K562 (cell line): ENCODE results near the gene C19orf85. TPM values are rescaled to one million over a fixed set of nuclear protein-coding genes. Genes with fewer than 3 reads are reported as not detected.
A peak's percentile ranks its signal among the peaks of the same experiment; 100 is the strongest.

Source experiments
- BRF1 ChIP-seq: IDR thresholded peaks from 3 replicates; pipeline ENCODE4 v1.6.1; 2011; ENCODE audit warnings: borderline replicate concordance, mild to moderate bottlenecking; ENCODE audit not compliant: insufficient read length; ENCODE audit errors: extremely low read depth
- CBX5 ChIP-seq: IDR thresholded peaks from 2 replicates; pipeline ENCODE4 v1.6.1; 2014; ENCODE audit warnings: low read depth, borderline replicate concordance
- CC2D1A ChIP-seq: fragments of 450-650 bp; IDR thresholded peaks from 2 replicates; pipeline ENCODE4 v1.6.1; 2017; ENCODE audit warnings: mild to moderate bottlenecking
- CCNT2 ChIP-seq: IDR thresholded peaks from 2 replicates; pipeline ENCODE4 v1.6.1; 2011; ENCODE audit warnings: borderline replicate concordance, low read depth, mild to moderate bottlenecking, moderate library complexity, mixed read lengths, low read length; ENCODE audit not compliant: insufficient read length; ENCODE audit errors: extremely low read depth
- CREB3L1 ChIP-seq: fragments of 450-650 bp; IDR thresholded peaks from 2 replicates; pipeline ENCODE4 v1.6.1; 2014; ENCODE audit warnings: low read depth, mild to moderate bottlenecking, moderate library complexity, borderline replicate concordance
- DACH1 ChIP-seq: fragments of 450-650 bp; IDR thresholded peaks from 2 replicates; pipeline ENCODE4 v1.6.1; 2018; ENCODE audit not compliant: partially characterized antibody
- ELF4 ChIP-seq: fragments of 450-650 bp; formaldehyde crosslinking; IDR thresholded peaks from 2 replicates; pipeline ENCODE4 v1.4.0; 2022; ENCODE audit warnings: missing genetic modification characterization
- ETV1 ChIP-seq: fragments of 450-650 bp; conservative IDR thresholded peaks from 2 replicates; pipeline ENCODE4 v1.6.1; 2016; ENCODE audit warnings: missing genetic modification characterization, control low read depth, low read depth, missing compliant biosample characterization
- IRF2 ChIP-seq: sonication (generic); formaldehyde crosslinking; IDR thresholded peaks from 2 replicates; pipeline ENCODE4 v1.8.1; 2022; ENCODE audit warnings: mild to moderate bottlenecking, missing genetic modification reagents
- KDM1A ChIP-seq, 2 experiments: fragments of 450-650 bp; IDR thresholded peaks; 2 replicates each; pipeline ENCODE4 v1.6.1; 2016; ENCODE audit warnings: mild to moderate bottlenecking in 2 of 2
- MNT ChIP-seq, 2 experiments: fragments of 450-650 bp; conservative IDR thresholded peaks; 2 replicates each; pipeline ENCODE4 v1.6.1; 2017; ENCODE audit warnings: mild to moderate bottlenecking in 2 of 2, moderate library complexity in 2 of 2
- NR2C1 ChIP-seq, 2 experiments: fragments of 450-650 bp; IDR thresholded peaks; 2 replicates each; pipeline ENCODE4 v1.6.1; 2017; ENCODE audit warnings: mild to moderate bottlenecking in 2 of 2, antibody characterized with exemption in 1 of 2, inconsistent platforms in 1 of 2, missing compliant biosample characterization in 1 of 2, missing genetic modification characterization in 1 of 2
- STAG1 ChIP-seq: sonication (generic); formaldehyde crosslinking; IDR thresholded peaks from 2 replicates; pipeline ENCODE4 v1.5.0; 2020; ENCODE audit warnings: missing genetic modification reagents, borderline replicate concordance
- TAF7 ChIP-seq: fragments of 450-650 bp; IDR thresholded peaks from 2 replicates; pipeline ENCODE4 v1.6.1; 2016; ENCODE audit warnings: missing genetic modification characterization, missing compliant biosample characterization
- ZBTB7A ChIP-seq: IDR thresholded peaks from 2 replicates; pipeline ENCODE4 v1.6.1; 2011; ENCODE audit warnings: low read depth, mild to moderate bottlenecking, low read length, moderate library complexity, borderline replicate concordance; ENCODE audit not compliant: control insufficient read depth
- polyA plus RNA-seq, 8 experiments: library from polyadenylated mRNA; depleted of rRNA in 4 of 8; stranded (reverse) in 5 of 8; unstranded in 3 of 8; fragments of >200 nt; fragmentation: Nextera tagmentation in 2 of 8; fragmentation: Illumina TruSeq in 1 of 8; extraction: Ambion mirVana in 2 of 8; extraction: Trizol in 1 of 8; gene quantifications; 2 replicates each; pipeline versions ENCODE4 v1.2.1 to v1.2.3, GENCODE V29; 2011 to 2014; ENCODE audit warnings: inconsistent platforms in 1 of 8, missing spikeins in 1 of 8
- total RNA-seq, 7 experiments: library from RNA; depleted of rRNA in 6 of 7; stranded (reverse); fragments of >200 nt in 6 of 7; fragmentation: Illumina TruSeq in 2 of 7; extraction: Trizol in 2 of 7; gene quantifications; 2 replicates each; pipeline versions ENCODE4 v1.2.1 to v1.2.3, GENCODE V29; 2011 to 2021; ENCODE audit warnings: low replicate concordance in 1 of 7
- TF ChIP-seq, protein P1 (sequence below): sonication (generic); formaldehyde crosslinking; IDR thresholded peaks from 2 replicates; pipeline ENCODE4 v1.8.0; 2022; ENCODE audit warnings: mild to moderate bottlenecking, missing genetic modification reagents
- TF ChIP-seq, protein P2 (sequence below), 2 experiments: fragments of 450-650 bp; IDR thresholded peaks; 2 replicates each; pipeline ENCODE4 v1.6.1; 2016

The C19orf85 gene
- total and polyA plus RNA-seq, 9 of the 15 experiments (the other 6 are each of a cell fraction or from before 2014, with no cell fraction given), result not detected

GRCh38 chr19:55503502-55504251, 39.1 kb upstream of the C19orf85 start (continued):
- peak; percentile 95 for TF ChIP-seq IRF2 (CRISPR knock-in tag)
- peak; percentile 33; the same call in 1 of the 2 replicates for TF ChIP-seq TAF7
- TF ChIP-seq CC2D1A, result peak; percentile 73
- 0 out of 2 replicates have a peak, but pooled peaks have one; percentile 62 for TF ChIP-seq ELF4 (CRISPR knock-in tag)
- TF ChIP-seq BRF1, result no peak
- TF ChIP-seq, protein P1, sequence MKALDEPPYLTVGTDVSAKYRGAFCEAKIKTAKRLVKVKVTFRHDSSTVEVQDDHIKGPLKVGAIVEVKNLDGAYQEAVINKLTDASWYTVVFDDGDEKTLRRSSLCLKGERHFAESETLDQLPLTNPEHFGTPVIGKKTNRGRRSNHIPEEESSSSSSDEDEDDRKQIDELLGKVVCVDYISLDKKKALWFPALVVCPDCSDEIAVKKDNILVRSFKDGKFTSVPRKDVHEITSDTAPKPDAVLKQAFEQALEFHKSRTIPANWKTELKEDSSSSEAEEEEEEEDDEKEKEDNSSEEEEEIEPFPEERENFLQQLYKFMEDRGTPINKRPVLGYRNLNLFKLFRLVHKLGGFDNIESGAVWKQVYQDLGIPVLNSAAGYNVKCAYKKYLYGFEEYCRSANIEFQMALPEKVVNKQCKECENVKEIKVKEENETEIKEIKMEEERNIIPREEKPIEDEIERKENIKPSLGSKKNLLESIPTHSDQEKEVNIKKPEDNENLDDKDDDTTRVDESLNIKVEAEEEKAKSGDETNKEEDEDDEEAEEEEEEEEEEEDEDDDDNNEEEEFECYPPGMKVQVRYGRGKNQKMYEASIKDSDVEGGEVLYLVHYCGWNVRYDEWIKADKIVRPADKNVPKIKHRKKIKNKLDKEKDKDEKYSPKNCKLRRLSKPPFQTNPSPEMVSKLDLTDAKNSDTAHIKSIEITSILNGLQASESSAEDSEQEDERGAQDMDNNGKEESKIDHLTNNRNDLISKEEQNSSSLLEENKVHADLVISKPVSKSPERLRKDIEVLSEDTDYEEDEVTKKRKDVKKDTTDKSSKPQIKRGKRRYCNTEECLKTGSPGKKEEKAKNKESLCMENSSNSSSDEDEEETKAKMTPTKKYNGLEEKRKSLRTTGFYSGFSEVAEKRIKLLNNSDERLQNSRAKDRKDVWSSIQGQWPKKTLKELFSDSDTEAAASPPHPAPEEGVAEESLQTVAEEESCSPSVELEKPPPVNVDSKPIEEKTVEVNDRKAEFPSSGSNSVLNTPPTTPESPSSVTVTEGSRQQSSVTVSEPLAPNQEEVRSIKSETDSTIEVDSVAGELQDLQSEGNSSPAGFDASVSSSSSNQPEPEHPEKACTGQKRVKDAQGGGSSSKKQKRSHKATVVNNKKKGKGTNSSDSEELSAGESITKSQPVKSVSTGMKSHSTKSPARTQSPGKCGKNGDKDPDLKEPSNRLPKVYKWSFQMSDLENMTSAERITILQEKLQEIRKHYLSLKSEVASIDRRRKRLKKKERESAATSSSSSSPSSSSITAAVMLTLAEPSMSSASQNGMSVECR, result peak; percentile 97
- TF ChIP-seq KDM1A (IDR thresholded peaks at IDR 0.05), result peak in 1 of 2 experiments; percentile 57; a peak in 1 of 4 replicates
- TF ChIP-seq NR2C1 (IDR thresholded peaks at IDR 0.05), result no peak
- TF ChIP-seq NR2C1 (tag; IDR thresholded peaks at IDR 0.05), result 0 out of 2 replicates have a peak, but pooled peaks have one; percentile 15
- TF ChIP-seq MNT (conservative IDR thresholded peaks at IDR 0.05), result peak; percentile 78 to 84
- no peak for TF ChIP-seq CCNT2
- peak; percentile 94 for TF ChIP-seq ZBTB7A
- TF ChIP-seq STAG1, result peak; percentile 95
- TF ChIP-seq ETV1, result peak; percentile 85
- peak; percentile 88 for TF ChIP-seq CREB3L1
- peak; percentile 15 for TF ChIP-seq DACH1
- 0 out of 2 replicates have a peak, but pooled peaks have one; percentile 37 for TF ChIP-seq CBX5
- TF ChIP-seq, protein P2, sequence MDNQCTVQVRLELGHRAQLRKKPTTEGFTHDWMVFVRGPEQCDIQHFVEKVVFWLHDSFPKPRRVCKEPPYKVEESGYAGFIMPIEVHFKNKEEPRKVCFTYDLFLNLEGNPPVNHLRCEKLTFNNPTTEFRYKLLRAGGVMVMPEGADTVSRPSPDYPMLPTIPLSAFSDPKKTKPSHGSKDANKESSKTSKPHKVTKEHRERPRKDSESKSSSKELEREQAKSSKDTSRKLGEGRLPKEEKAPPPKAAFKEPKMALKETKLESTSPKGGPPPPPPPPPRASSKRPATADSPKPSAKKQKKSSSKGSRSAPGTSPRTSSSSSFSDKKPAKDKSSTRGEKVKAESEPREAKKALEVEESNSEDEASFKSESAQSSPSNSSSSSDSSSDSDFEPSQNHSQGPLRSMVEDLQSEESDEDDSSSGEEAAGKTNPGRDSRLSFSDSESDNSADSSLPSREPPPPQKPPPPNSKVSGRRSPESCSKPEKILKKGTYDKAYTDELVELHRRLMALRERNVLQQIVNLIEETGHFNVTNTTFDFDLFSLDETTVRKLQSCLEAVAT (IDR thresholded peaks at IDR 0.05), result 0 out of 4 replicates have a peak, but pooled peaks of 1 of the 2 experiments have one; percentile 15
